ENCODE data around the gene ABCC9.

- TF ChIP-seq CTCF (IDR thresholded peaks at IDR 0.05; ENCODE audit: insufficient read depth, low read length, poor library complexity, severe bottlenecking) (no peak), EZH2phosphoT487 (conservative IDR thresholded peaks at IDR 0.05; ENCODE audit: low read length) (no peak)
Measured at GRCh38 chr12:21751517-21751916, 189.7 kb downstream of the ABCC9 start.

Data from SU-DHL-6 (cell line).